ENCODE measurements around the gene CENPW.

GRCh38 chr6:126385536-126385935 is 45.6 kb downstream of the CENPW start:
- TF ChIP-seq CTCF (conservative IDR thresholded peaks at IDR 0.05; ENCODE audit: low read length) (no peak), EZH2phosphoT487 (IDR thresholded peaks at IDR 0.05; ENCODE audit: borderline replicate concordance) (no peak)
